Measurements from ENCODE around the gene OBSCN. TPM values are rescaled to one million over a fixed set of nuclear protein-coding genes. Genes with fewer than 3 reads are reported as not detected.

The OBSCN gene
- total and polyA plus RNA-seq, 12 donors, result 176 to 639 (median 407) TPM

DNA sequence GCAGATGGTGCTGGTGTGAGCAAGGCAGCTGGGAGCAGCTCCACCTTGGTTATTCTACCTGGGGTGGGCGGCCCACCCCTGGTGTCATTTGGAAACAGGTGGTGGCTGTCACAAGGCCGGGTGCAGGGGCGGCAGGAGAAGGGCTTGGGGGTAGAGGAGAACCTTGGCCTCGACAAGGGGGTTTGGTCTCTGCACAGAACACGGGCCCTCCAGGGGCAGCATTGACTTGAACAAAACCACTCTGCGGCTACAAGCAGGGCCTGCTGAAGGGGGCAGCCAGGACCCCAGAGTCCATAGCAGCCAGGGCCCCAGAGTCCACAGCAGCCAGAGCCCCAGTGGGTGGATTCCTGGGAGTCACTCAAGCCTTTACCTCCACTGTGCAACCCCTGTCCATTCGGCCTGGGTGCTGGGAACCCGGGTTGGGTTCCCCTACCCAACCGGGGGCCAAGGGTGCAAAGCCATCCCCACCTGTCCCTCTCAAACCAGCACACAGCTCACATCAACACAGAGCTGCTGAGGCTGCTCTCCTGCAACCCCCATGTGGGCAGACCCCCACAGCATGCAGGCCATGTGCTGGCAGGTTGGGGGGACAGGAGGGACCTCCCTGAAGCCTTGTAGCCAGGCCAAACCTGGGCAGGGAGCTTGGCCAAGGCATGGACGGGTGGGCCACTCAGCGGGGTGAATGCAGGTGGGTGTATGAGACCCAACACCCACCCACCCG lies 191.1 kb downstream of the OBSCN start:
- ATAC-seq (no peak), DNase-seq (no peak)
- TF ChIP-seq, protein P1, sequence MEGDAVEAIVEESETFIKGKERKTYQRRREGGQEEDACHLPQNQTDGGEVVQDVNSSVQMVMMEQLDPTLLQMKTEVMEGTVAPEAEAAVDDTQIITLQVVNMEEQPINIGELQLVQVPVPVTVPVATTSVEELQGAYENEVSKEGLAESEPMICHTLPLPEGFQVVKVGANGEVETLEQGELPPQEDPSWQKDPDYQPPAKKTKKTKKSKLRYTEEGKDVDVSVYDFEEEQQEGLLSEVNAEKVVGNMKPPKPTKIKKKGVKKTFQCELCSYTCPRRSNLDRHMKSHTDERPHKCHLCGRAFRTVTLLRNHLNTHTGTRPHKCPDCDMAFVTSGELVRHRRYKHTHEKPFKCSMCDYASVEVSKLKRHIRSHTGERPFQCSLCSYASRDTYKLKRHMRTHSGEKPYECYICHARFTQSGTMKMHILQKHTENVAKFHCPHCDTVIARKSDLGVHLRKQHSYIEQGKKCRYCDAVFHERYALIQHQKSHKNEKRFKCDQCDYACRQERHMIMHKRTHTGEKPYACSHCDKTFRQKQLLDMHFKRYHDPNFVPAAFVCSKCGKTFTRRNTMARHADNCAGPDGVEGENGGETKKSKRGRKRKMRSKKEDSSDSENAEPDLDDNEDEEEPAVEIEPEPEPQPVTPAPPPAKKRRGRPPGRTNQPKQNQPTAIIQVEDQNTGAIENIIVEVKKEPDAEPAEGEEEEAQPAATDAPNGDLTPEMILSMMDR (IDR thresholded peaks at IDR 0.05), result no peak
- Histone ChIP-seq H3K36me3 (peaks cover 0 to 95% (median 21%) of the 10 kb centered on the region in 9 donors), H3K27ac (no peak overlapping the region), H3K4me1 (peaks cover 0 to 14% (median 7%) of the 10 kb centered on the region in 9 donors), H3K27me3 (no peaks in the 10 kb centered on the region), H3K4me3 (no peak overlapping the region), H3K9me3 (no peaks in the 10 kb centered on the region)
- intact Hi-C loops (cut with DNase I), result no loop called here
- WGBS, 2 donors, result 94 to 96% methylated on average over 12 of the region's 12 CpGs

DNA sequence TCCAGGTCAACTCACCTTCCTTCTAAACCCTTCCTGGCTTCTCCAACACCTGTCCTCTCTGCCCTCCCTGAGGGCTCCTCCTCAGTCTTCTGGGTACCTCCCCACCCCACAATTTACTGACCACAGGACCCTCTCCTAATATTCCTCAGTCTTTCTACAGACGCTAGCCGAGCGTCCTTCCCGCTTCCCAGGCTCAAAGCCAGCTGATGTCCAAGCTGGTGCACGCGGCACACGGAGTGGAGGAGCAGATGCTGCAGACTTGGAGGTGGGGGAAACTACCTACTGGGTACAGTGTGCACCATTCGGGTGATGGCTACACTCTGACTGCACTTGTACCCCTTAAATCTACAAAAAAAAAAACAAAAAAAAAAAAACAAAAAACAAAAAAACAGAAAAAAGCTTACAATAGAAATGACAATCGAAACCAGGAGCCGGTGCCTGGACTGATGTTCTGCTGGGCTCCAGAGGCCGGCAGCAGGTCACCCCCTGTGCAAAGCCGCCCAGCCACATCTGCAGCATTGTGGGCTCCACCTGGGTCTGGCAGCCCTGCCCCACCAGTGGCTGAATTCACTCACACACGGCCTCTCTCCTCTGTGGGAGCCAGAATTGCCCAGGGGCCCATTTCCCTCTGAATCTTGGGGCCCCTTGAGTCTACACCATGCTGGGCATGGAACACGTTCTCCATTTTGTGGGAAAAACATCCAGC lies 191.8 kb downstream of the OBSCN start:
- 92 to 93% methylated on average over 14 of the region's 14 CpGs for WGBS, 2 donors
- Histone ChIP-seq H3K36me3 (peaks cover 0 to 87% (median 21%) of the 10 kb centered on the region in 9 donors), H3K9me3 (no peaks in the 10 kb centered on the region), H3K4me1 (peaks cover 0 to 21% (median 11%) of the 10 kb centered on the region in 9 donors), H3K27ac (no peak overlapping the region), H3K4me3 (no peak overlapping the region), H3K27me3 (no peaks in the 10 kb centered on the region)
- no peak for DNase-seq
- intact Hi-C loops (cut with DNase I), result loop anchor here in 2 of 10 donors (10.0 kb wide), 2 partner anchors 55 to 125 kb away; no protein-coding TSS in a partner anchor
- TF ChIP-seq, protein P1 (IDR thresholded peaks at IDR 0.05), result no peak
- no peak for ATAC-seq

DNA sequence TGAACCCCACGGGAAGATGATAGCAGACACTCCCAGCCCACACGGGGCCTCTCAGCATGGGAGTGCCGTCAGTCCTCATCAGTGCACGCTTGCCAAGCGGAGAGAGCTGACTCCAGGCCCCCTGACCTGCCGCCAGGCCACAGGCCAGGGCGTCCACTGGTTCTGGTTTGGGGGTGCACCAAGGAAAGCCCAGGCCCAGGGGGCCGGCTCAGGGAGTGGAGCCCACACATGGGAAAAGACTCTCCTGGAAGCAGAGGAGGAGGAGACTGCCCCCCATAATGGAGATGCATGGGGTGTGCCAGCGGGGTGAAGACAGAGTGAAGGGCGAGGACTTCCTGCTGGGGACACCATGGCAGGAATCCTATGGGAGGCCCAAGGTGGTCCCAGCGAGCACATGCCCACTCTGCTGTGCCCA lies 192.4 kb downstream of the OBSCN start:
- ATAC-seq (no peak), DNase-seq (no peak)
- H3K27me3 ChIP-seq, result no peaks in the 10 kb centered on the region
- peaks cover under 1 to 27% (median 17%) of the 10 kb centered on the region in 9 donors for H3K4me1 ChIP-seq
- H3K4me3 ChIP-seq, result no peak overlapping the region
- peaks cover 0 to 82% (median 21%) of the 10 kb centered on the region in 9 donors for H3K36me3 ChIP-seq
- intact Hi-C loops (cut with DNase I), result loop anchor here in 2 of 10 donors (10.0 kb wide), 2 partner anchors 55 to 125 kb away; no protein-coding TSS in a partner anchor
- TF ChIP-seq, protein P1 (IDR thresholded peaks at IDR 0.05), result no peak
- H3K27ac ChIP-seq, result no peak overlapping the region
- no peaks in the 10 kb centered on the region for H3K9me3 ChIP-seq
- WGBS, 2 donors, result 91 to 94% methylated on average over 11 of the region's 11 CpGs

DNA sequence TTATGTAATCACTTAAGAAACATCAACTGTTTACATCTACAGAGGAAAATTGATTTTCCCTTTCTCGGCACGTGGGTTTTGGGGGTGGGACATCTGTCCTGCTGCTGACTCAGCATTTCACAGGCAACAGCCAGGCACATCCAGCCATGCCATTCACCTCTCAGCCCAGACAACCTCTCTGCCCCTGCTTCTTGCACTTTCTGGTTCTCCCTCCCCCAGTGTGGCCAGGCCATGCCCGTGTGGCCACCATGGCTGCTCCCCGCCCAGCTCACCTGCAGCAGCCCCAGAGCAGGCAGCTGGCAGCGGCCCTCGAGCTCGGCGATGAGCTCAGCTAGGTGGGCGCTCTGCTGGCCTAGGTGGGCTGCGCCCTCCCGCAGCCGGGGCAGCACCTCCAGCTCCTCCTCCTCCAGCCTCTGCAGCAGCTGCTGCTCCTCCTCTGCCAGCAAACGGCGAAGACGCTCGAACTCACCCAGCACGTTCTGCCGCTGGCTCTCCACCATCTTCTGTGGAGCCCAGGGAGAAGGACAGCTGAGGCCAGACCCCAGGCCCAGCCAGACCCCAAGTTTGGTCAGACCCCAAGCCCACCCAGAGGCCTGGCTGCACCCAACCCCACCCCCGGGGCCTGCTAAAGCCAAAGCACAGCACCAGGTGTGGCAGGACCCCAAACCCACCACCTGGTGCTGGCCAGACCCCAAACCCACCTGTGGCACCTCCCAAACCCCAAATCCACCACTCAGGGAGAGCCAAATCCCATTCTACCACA lies 193.0 kb downstream of the OBSCN start:
- H3K4me1 ChIP-seq, result peaks cover 4 to 32% (median 22%) of the 10 kb centered on the region in 9 donors
- TF ChIP-seq, protein P1 (IDR thresholded peaks at IDR 0.05), result no peak

More for the DNA sequence above, 193.0 kb downstream of the OBSCN start:
- no peaks in the 10 kb centered on the region for H3K27me3 ChIP-seq
- H3K27ac ChIP-seq, result no peak overlapping the region
- no peak for ATAC-seq
- DNase-seq, result no peak
- H3K36me3 ChIP-seq, result peaks cover 0 to 76% (median 18%) of the 10 kb centered on the region in 9 donors
- WGBS, 2 donors, result 95 to 97% methylated on average over 19 of the region's 19 CpGs
- intact Hi-C loops (cut with DNase I), result loop anchor here in 2 of 10 donors (10.0 kb wide), 2 partner anchors 56 to 126 kb away; no protein-coding TSS in a partner anchor
- no peak overlapping the region for H3K4me3 ChIP-seq
- H3K9me3 ChIP-seq, result no peaks in the 10 kb centered on the region
